Measurements from ENCODE around the gene KRTAP12-1.

The KRTAP12-1 gene

GRCh38 chr21:44681861-44682579 lies at the start of gene KRTAP12-1:
Gene KRTAP12-1, minus strand, starts transcription at chr21:44682163. Its CDS starts 40 bp downstream, at chr21:44682123.
- no peak for DNase-seq (ENCODE audit: low spot score)

GRCh38 chr21:44730951-44731579 lies 49.1 kb upstream of the KRTAP12-1 start:
- no peak for DNase-seq (ENCODE audit: low spot score)

- no peak for DNase-seq (ENCODE audit: low spot score)
Measured at GRCh38 chr21:44730028-44730395, 48.0 kb upstream of the KRTAP12-1 start.

- no peak for DNase-seq (ENCODE audit: low spot score)
Measured at GRCh38 chr21:44729336-44730027, 47.5 kb upstream of the KRTAP12-1 start.

GRCh38 chr21:44728716-44729115 lies 46.8 kb upstream of the KRTAP12-1 start:
- DNase-seq (ENCODE audit: low spot score), result no peak

GRCh38 chr21:44727757-44728156 lies 45.8 kb upstream of the KRTAP12-1 start:
- no peak for DNase-seq (ENCODE audit: low spot score)

GRCh38 chr21:44727321-44727720 lies 45.4 kb upstream of the KRTAP12-1 start:
- DNase-seq (ENCODE audit: low spot score), result no peak

GRCh38 chr21:44726826-44727225 lies 44.9 kb upstream of the KRTAP12-1 start:
- no peak for DNase-seq (ENCODE audit: low spot score)

- no peak for DNase-seq (ENCODE audit: low spot score)
Measured at GRCh38 chr21:44724926-44725325, 43.0 kb upstream of the KRTAP12-1 start.

- no peak for DNase-seq (ENCODE audit: low spot score)
Measured at GRCh38 chr21:44724196-44724595, 42.2 kb upstream of the KRTAP12-1 start.

GRCh38 chr21:44723177-44724131 lies 41.5 kb upstream of the KRTAP12-1 start:
- no peak for DNase-seq (ENCODE audit: low spot score)

GRCh38 chr21:44722731-44723130 lies 40.8 kb upstream of the KRTAP12-1 start:
- no peak for DNase-seq (ENCODE audit: low spot score)

- no peak for DNase-seq (ENCODE audit: low spot score)
Measured at GRCh38 chr21:44720170-44720569, 38.2 kb upstream of the KRTAP12-1 start.

- DNase-seq (ENCODE audit: low spot score), result no peak
Measured at GRCh38 chr21:44718571-44718970, 36.6 kb upstream of the KRTAP12-1 start.

- DNase-seq (ENCODE audit: low spot score), result no peak
Measured at GRCh38 chr21:44718093-44718492, 36.1 kb upstream of the KRTAP12-1 start.

GRCh38 chr21:44716984-44717383 lies 35.0 kb upstream of the KRTAP12-1 start:
- no peak for DNase-seq (ENCODE audit: low spot score)

- DNase-seq (ENCODE audit: low spot score), result no peak
Measured at GRCh38 chr21:44714905-44715304, 32.9 kb upstream of the KRTAP12-1 start.

GRCh38 chr21:44713846-44714245 lies 31.9 kb upstream of the KRTAP12-1 start:
- DNase-seq (ENCODE audit: low spot score), result no peak

- DNase-seq (ENCODE audit: low spot score), result no peak
Measured at GRCh38 chr21:44713130-44713529, 31.2 kb upstream of the KRTAP12-1 start.

- no peak for DNase-seq (ENCODE audit: low spot score)
Measured at GRCh38 chr21:44712203-44713028, 30.5 kb upstream of the KRTAP12-1 start.

All from AG08396 (cell line).